GM12801 (cell line): Measurements from ENCODE around the gene ATP6V0E2.

Experiments used
- TF ChIP-seq, protein P1 (sequence below): IDR thresholded peaks from one replicate; pipeline ENCODE4 v1.5.1; 2011; ENCODE audit warnings: control low read depth; ENCODE audit not compliant: insufficient read length; ENCODE audit errors: extremely low read depth

The ATP6V0E2 gene

DNA sequence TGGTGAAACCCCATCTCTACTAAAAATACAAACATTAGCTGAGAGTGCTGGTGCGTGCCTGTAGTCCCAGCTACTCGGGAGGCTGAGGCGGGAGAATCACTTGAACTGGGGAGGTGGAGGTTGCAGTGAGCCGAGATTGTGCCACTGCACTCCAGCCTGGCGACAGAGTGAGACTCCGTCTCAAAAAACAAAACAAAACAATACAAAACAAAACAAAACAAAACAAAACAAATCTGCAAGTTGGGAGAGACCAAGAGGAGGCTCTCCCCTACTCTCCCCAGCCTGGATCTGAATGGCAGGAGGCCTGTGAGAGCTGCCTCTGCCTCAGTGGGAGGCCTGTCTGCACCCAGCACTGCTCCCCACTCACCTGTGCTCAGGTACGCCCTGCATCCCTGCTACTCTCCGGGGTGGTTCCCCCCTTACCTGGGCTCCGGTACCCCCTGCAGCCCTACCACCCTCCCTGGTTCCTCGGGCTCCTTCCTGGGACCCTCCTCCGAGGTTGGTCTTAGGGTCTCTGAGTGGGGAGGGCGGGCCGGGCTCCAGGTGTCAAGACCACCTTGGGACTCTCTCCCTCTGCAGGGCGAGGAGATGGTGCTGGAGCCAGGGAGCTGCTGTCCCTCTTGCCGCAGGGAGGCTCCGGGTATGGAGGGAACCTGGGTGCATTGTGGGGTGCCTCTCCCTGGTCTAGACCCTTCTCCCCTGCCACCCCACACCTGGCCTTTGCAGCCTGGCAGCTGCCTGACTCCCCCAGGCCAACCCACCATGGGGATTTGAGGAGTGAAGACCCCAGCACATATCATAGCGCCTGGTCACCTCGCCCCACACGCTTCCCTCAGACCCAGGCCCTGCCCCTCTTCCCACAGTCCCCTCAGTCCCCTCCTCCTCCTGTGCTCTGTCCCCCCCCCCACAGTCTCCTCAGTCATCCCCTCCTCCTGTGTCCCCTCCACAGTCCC is 45.1 kb upstream of the ATP6V0E2 start:
- TF ChIP-seq, protein P1, sequence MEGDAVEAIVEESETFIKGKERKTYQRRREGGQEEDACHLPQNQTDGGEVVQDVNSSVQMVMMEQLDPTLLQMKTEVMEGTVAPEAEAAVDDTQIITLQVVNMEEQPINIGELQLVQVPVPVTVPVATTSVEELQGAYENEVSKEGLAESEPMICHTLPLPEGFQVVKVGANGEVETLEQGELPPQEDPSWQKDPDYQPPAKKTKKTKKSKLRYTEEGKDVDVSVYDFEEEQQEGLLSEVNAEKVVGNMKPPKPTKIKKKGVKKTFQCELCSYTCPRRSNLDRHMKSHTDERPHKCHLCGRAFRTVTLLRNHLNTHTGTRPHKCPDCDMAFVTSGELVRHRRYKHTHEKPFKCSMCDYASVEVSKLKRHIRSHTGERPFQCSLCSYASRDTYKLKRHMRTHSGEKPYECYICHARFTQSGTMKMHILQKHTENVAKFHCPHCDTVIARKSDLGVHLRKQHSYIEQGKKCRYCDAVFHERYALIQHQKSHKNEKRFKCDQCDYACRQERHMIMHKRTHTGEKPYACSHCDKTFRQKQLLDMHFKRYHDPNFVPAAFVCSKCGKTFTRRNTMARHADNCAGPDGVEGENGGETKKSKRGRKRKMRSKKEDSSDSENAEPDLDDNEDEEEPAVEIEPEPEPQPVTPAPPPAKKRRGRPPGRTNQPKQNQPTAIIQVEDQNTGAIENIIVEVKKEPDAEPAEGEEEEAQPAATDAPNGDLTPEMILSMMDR: no peak

DNA sequence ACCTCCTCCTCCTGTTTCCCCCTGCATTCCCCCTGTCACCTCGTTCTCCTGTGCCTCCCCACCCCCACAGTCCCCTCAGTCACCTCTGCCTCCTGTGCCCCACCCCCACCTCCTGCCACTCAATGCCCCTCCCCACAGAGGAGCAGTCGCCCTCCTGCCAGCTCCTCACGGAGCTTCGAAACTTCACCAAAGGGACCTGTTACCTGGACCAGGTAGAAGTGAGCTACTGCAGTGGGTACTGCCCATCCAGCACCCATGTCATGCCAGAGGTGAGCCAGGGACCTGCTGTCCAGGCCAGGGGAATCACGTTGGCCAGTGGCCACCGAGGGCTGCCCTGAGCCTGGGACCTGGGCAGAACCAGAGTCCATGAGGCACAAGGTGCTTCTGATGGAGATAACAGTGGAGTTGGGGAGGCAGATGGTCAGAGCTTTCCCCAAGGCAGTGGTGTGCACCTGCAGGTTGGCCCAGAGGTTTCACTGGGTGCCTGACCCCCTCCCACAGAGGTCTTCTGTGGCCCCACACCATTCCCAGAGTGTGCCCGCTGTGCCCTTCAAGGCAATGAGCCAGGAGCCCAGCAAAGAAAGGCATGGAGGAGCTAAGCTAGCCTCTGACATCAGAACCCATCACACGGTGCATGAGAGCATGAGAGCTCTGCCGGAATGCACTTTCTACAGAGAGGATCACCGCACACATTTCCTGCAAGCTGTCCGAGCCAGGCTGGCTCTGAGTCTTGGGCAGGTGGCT is 42.6 kb upstream of the ATP6V0E2 start:
- TF ChIP-seq, protein P1: no peak

DNA sequence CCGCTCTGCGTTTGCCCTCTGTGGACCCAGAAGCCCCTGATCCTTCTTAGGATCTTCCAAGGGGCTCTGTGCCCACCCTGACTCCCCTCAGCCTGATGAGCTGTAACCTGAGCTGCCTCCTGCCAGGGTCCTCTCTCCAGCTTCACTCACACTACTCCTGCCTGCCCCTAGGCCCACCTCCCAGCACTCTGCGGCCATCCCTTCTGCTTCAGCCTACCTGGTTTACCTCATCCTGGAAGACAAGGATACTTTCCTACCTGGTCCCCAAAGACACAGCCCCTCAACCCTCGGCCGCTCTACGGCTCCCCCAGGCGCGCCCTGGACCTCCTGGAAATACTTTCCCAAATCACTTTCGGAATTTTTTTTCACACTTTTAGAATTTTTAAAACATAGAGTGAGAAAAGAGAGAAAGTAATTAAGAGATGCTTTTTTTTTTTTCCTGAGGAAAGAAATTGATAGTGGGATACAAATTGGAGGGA is 42.0 kb upstream of the ATP6V0E2 start:
- TF ChIP-seq, protein P1: no peak

DNA sequence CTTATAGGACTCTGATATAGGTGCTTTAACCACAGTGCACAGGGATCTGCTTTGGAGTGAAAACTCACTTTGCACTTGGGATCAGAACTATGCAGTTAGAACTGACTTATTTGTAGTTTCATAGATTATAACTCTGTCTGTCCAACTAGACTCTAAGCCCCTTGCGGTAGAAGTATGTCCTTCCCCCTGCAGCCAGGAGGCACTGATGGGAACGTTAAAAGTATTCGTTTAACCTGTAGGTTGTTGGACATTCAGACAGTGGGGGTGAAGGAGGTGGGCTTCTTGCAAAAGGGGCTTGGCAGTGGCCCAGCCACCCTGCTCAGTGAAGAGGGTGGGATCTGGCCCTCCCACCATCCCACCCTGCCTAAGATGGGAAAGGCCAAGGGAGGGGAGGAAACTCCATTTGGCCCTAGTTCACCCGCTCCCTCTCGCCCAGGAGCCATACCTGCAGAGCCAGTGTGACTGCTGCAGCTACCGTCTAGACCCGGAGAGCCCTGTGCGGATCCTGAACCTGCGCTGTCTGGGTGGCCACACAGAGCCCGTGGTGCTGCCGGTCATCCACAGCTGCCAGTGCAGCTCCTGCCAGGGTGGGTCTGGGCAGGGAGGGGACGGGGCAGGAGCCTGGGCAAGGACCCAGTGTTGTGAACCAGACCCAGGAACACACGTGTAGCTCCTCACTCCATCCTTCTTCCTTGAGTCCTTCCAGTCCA is 41.3 kb upstream of the ATP6V0E2 start:
- TF ChIP-seq, protein P1: no peak

DNA sequence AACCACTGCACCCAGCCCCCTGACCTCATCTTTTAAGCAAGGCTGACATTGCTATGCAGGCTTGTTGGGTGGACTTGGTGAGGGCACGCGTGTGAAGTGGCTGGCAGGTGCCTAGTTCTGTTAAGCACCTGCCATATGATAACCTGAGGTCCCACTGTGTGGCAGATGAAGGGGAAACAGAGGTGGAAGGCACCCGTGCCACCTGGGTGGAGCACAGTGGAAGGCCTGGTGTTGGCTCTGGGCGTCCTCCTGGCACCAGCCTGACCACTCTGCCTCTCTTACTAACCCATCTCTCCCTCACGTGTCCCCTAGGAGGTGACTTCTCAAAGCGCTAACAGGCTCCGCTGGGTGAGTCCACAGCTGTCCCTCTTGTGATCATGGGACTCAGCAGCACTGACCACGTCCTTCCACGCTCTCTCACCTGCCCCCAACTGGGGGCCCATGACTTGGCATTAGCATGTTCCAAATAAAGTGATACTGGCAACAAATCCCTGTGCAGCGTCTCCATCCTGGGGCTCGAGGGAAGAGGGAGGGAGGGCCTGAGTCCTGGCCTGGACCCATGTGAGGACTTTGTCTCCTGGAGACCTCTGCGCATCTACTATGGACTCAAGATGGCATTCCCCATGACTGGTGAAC is 40.2 kb upstream of the ATP6V0E2 start:
- TF ChIP-seq, protein P1: no peak

DNA sequence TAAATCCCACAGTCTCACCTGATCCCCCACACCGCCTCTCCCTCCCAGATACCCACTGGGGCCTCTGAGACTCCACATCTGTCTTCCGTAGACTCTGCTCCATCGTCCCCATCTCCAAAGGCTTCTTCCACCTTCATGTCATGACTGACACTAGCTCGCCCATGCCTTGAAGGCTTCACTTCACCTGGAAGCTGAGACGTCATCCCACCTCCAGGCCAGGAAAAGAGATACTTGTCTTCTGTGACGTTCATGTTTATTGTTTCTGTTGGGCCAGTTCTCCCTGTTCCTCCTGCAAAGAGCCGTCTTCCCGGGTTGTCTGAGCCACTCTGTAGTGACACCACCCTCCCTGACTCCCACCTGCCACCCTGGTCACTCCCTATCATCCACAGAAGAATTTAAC is 39.2 kb upstream of the ATP6V0E2 start:
- TF ChIP-seq, protein P1: no peak
